Measurements from ENCODE around the gene POU3F1. TPM values are rescaled to one million over a fixed set of nuclear protein-coding genes. Genes with fewer than 3 reads are reported as not detected.

Gene POU3F1
- total RNA-seq, 1 experiment from 2014 or later = 5.8 TPM

GRCh38 chr1:38047603-38048141 lies 1.1 kb upstream of the POU3F1 start:
- Histone ChIP-seq H3K23ac (ENCODE audit: insufficient read length, low read depth, low read length) (no peak overlapping the region), H3K23me2 (ENCODE audit: insufficient read length, low read depth, low read length, poor library complexity, severe bottlenecking) (peaks cover 22% of the 10 kb centered on the region), H2BK12ac (ENCODE audit: insufficient read length, low read depth, low read length) (no peak overlapping the region), H3T11ph (ENCODE audit: low read length) (no peak overlapping the region), H3K79me1 (ENCODE audit: insufficient read depth, low read depth, low read length, poor library complexity, severe bottlenecking) (no peaks in the 10 kb centered on the region), H3K4me2 (ENCODE audit: insufficient read depth, insufficient read length, low read length) (peak overlapping the region; percentile 47), H3K18ac (ENCODE audit: insufficient read length, low read depth, low read length) (no peak overlapping the region), H3K4me1 (ENCODE audit: insufficient read depth, low read length) (no peaks in the 10 kb centered on the region; the same call in 1 of the 2 replicates), H3K56ac (ENCODE audit: insufficient read length, low read depth, low read length) (no peak overlapping the region), H2AFZ (ENCODE audit: low read length) (no peak overlapping the region), H3K14ac (ENCODE audit: insufficient read depth, low read length) (no peak overlapping the region; the same call in 1 of the 2 replicates), H3K27ac (ENCODE audit: insufficient read length, low read depth, low read length) (no peak overlapping the region), H3K4ac (ENCODE audit: low read depth, low read length) (no peak overlapping the region), H2AK5ac (ENCODE audit: insufficient read length, low read length) (no peak overlapping the region), H4K5ac (ENCODE audit: insufficient read length, low read depth, low read length) (no peak overlapping the region), H3K9ac (ENCODE audit: extremely low read depth, insufficient read length, low read length) (no peak overlapping the region), H3K9me3 (ENCODE audit: control insufficient read depth, low read depth, low read length) (no peaks in the 10 kb centered on the region), H4K91ac (ENCODE audit: insufficient read length, low read depth, low read length) (no peak overlapping the region), H3K27me3 (ENCODE audit: insufficient read depth, low read length) (peaks cover 10% of the 10 kb centered on the region; the same call in 1 of the 2 replicates), H2BK15ac (ENCODE audit: low read depth, low read length) (no peak overlapping the region), H2BK120ac (ENCODE audit: low read depth, low read length, poor library complexity, severe bottlenecking) (no peak overlapping the region), H4K8ac (replicated peaks; ENCODE audit: insufficient read length, low read depth, low read length) (no peak overlapping the region), H4K20me1 (ENCODE audit: control insufficient read depth, insufficient read depth, insufficient read length) (no peaks in the 10 kb centered on the region), H2BK20ac (ENCODE audit: low read depth, low read length, poor library complexity, severe bottlenecking) (no peak overlapping the region), H3K79me2 (ENCODE audit: insufficient read depth, low read length) (no peaks in the 10 kb centered on the region; the same call in 1 of the 2 replicates), H2BK5ac (ENCODE audit: insufficient read length, low read length) (no peak overlapping the region)
- no peak for TF ChIP-seq CTCF (conservative IDR thresholded peaks at IDR 0.05)
- no peak overlapping the region for H3K27ac Mint-ChIP-seq
- peak overlapping the region; percentile 73 to 88 for H3K4me3 Mint-ChIP-seq
- H3K27me3 Mint-ChIP-seq (ENCODE audit: low read depth) = peaks cover 51% of the 10 kb centered on the region
- peaks cover 10 to 16% (median 16%) of the 10 kb centered on the region in 3 experiments for H3K36me3 Mint-ChIP-seq (ENCODE audit: insufficient read depth in 1 of 3, low read depth in 3 of 3)
- peaks cover 0 to 2% of the 10 kb centered on the region in 2 experiments; a peak in 1 of 5 replicates for H3K9me3 Mint-ChIP-seq
- H3K4me1 Mint-ChIP-seq = peaks cover 42 to 54% of the 10 kb centered on the region in 2 experiments
- no CpG with 5 or more reads among the region's 34 CpGs for WGBS (ENCODE audit: extremely low coverage, insufficient read length, low lambda C conversion rate)
- peak; percentile 77 for DNase-seq

Data from H9 (cell line).